Astrocyte (in vitro differentiated cells and primary cell): ENCODE measurements around the gene ZBTB47. TPM values are rescaled to one million over a fixed set of nuclear protein-coding genes. Genes with fewer than 3 reads are reported as not detected.

ENCODE experiments used
- DNase-seq: peaks from one replicate; pipeline ENCODE4 v3.0.0-alpha.2; 2010; ENCODE audit warnings: low read depth
- FAIRE-seq: peaks from 2 replicates; lab custom pipeline; 2011; peaks lifted over from hg19 to GRCh38; lab: Jason Lieb, UNC
- H2AFZ ChIP-seq: 2 replicates; pipeline ENCODE4 v1.6.0; 2012; ENCODE audit warnings: low read depth, low read length, inconsistent platforms
- H3K27ac ChIP-seq: 2 replicates; pipeline ENCODE4 v1.5.1; 2011; ENCODE audit warnings: low read depth, low read length, inconsistent platforms
- H3K27me3 ChIP-seq: 2 replicates; pipeline ENCODE4 v1.6.0; 2011; ENCODE audit warnings: low read length, inconsistent platforms; ENCODE audit not compliant: insufficient read depth
- H3K36me3 ChIP-seq: 2 replicates; pipeline ENCODE4 v1.5.1; 2011; ENCODE audit warnings: low read length, inconsistent platforms; ENCODE audit not compliant: insufficient read depth
- H3K4me1 ChIP-seq: 2 replicates; pipeline ENCODE4 v1.5.1; 2011; ENCODE audit warnings: low read length, inconsistent platforms; ENCODE audit not compliant: insufficient read depth
- H3K4me2 ChIP-seq: 2 replicates; pipeline ENCODE4 v1.6.0; 2012; ENCODE audit warnings: low read length, inconsistent platforms
- H3K4me3 ChIP-seq: 2 replicates; pipeline ENCODE4 v1.5.1; 2011; ENCODE audit warnings: low read depth, mild to moderate bottlenecking, low read length, inconsistent platforms; ENCODE audit not compliant: insufficient read depth
- H3K79me2 ChIP-seq: 2 replicates; pipeline ENCODE4 v1.6.0; 2012; ENCODE audit warnings: mild to moderate bottlenecking, low read length, inconsistent platforms; ENCODE audit not compliant: insufficient read depth
- H3K9ac ChIP-seq: 2 replicates; pipeline ENCODE4 v1.6.0; 2012; ENCODE audit warnings: mild to moderate bottlenecking, low read length, inconsistent platforms
- H3K9me3 ChIP-seq: 2 replicates; pipeline ENCODE4 v1.5.1; 2012; ENCODE audit warnings: low read depth, mild to moderate bottlenecking, low read length, inconsistent platforms; ENCODE audit not compliant: insufficient read depth
- H4K20me1 ChIP-seq: 2 replicates; pipeline ENCODE4 v1.6.0; 2012; ENCODE audit warnings: low read length, inconsistent platforms; ENCODE audit not compliant: insufficient read depth
- H3K27ac Mint-ChIP-seq: one replicate; pipeline ENCODE4 v1.8.0; 2021; ENCODE audit warnings: mild to moderate bottlenecking, mixed read lengths; ENCODE audit not compliant: unreplicated experiment
- H3K27me3 Mint-ChIP-seq: one replicate; pipeline ENCODE4 v1.8.0; 2021; ENCODE audit warnings: low read depth, mixed read lengths; ENCODE audit not compliant: unreplicated experiment
- H3K36me3 Mint-ChIP-seq: one replicate; pipeline ENCODE4 v1.8.0; 2021; ENCODE audit warnings: low read depth, mixed read lengths; ENCODE audit not compliant: unreplicated experiment
- H3K4me1 Mint-ChIP-seq: one replicate; pipeline ENCODE4 v1.8.0; 2021; ENCODE audit warnings: low read depth, mixed read lengths; ENCODE audit not compliant: unreplicated experiment
- H3K4me3 Mint-ChIP-seq: one replicate; pipeline ENCODE4 v1.8.0; 2021; ENCODE audit warnings: mild to moderate bottlenecking, moderate library complexity, mixed read lengths; ENCODE audit not compliant: unreplicated experiment
- H3K9me3 Mint-ChIP-seq: one replicate; pipeline ENCODE4 v1.8.0; 2021; ENCODE audit warnings: mild to moderate bottlenecking, mixed read lengths; ENCODE audit not compliant: unreplicated experiment
- EZH2 ChIP-seq: IDR thresholded peaks from 2 replicates; pipeline ENCODE4 v1.6.1; 2012; ENCODE audit warnings: mild to moderate bottlenecking, low read length, inconsistent platforms; ENCODE audit not compliant: insufficient read depth
- total RNA-seq: library from RNA; stranded (reverse); gene quantifications from 2 replicates; pipeline ENCODE4 v1.2.1, GENCODE V29; 2021
- TF ChIP-seq, protein P1 (sequence below): IDR thresholded peaks from 2 replicates; pipeline ENCODE4 v1.5.1; 2011; ENCODE audit warnings: low read depth, mild to moderate bottlenecking, inconsistent platforms, low read length, moderate library complexity; ENCODE audit not compliant: insufficient read depth

ZBTB47 gene
- total RNA-seq, 1 donor from 2014 or later = 9.3 TPM

DNA sequence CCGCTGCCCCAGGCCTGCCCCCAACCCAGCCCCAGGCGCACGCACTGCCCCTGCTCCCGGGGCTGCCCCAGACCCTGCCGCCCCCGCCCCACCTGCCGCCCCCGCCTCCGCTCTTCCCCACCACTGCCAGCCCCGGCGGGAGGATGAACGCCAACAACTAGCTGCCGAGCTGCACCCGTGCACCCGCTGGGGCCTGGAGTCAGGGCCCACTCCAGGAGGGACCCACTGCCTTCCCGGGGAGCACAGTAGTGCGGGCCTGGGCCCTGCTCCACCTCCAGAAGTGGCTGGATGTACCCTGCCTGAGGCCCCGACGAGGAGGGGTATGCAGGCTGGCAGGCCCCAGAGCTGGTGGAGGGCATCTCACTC, 10.9 kb downstream of the ZBTB47 start:
- FAIRE-seq (no peak), DNase-seq (no peak)
- Histone ChIP-seq H3K9me3 (no peaks in the 10 kb centered on the region), H3K27me3 (no peaks in the 10 kb centered on the region), H4K20me1 (peaks cover 32% of the 10 kb centered on the region), H2AFZ (no peak overlapping the region), H3K9ac (no peak overlapping the region), H3K79me2 (no peaks in the 10 kb centered on the region), H3K27ac (no peak overlapping the region), H3K36me3 (no peaks in the 10 kb centered on the region), H3K4me2 (no peak overlapping the region), H3K4me1 (peaks cover 4% of the 10 kb centered on the region), H3K4me3 (no peak overlapping the region)
- TF ChIP-seq, protein P1, sequence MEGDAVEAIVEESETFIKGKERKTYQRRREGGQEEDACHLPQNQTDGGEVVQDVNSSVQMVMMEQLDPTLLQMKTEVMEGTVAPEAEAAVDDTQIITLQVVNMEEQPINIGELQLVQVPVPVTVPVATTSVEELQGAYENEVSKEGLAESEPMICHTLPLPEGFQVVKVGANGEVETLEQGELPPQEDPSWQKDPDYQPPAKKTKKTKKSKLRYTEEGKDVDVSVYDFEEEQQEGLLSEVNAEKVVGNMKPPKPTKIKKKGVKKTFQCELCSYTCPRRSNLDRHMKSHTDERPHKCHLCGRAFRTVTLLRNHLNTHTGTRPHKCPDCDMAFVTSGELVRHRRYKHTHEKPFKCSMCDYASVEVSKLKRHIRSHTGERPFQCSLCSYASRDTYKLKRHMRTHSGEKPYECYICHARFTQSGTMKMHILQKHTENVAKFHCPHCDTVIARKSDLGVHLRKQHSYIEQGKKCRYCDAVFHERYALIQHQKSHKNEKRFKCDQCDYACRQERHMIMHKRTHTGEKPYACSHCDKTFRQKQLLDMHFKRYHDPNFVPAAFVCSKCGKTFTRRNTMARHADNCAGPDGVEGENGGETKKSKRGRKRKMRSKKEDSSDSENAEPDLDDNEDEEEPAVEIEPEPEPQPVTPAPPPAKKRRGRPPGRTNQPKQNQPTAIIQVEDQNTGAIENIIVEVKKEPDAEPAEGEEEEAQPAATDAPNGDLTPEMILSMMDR = no peak
- no peak for TF ChIP-seq EZH2
- H3K4me1 Mint-ChIP-seq = peaks cover 8% of the 10 kb centered on the region
- no peak overlapping the region for H3K4me3 Mint-ChIP-seq
- peaks cover 3% of the 10 kb centered on the region for H3K27me3 Mint-ChIP-seq
- peaks cover 15% of the 10 kb centered on the region for H3K36me3 Mint-ChIP-seq
- no peak overlapping the region for H3K27ac Mint-ChIP-seq
- H3K9me3 Mint-ChIP-seq = peaks cover 2% of the 10 kb centered on the region

DNA sequence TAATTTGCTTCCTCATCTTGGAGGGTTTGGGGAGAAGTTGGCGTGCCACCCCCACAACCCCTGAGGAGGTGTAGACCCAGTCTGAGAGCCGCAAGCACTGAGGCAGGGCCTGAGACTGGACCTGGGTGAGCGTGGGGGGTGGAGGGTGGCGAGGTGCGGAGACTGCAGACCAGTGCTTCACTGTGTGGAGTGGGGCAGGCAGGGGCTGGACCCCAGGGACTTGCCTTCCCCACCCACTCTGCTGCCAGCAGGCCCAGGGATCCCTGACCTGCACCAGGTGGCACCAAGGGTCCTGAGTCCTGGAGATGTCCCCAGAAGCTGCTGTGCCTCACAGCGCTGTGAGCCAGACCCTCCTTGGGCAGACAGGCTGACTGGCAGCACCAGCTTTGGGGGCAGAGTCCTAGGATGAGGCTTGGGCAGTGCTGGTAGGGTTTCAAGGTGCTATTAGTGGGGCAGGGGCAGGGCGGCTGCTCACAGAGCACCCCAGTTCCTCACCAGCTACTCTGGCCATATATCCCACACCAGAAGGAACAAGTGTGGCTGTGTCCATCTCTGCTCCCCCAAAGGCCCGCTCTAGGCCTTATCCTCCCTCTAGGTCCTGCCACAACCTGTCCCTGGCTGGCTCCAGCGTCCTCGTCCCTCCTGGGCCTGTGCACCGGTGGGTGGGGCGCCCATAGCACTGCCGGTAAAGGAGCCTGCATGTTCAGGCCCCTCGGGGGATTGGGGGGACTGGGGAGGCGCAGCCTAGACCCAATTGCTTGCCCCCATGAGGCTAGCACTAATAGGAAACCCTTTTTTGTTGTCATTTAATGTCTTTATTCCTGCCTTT, 11.8 kb downstream of the ZBTB47 start:
- no peaks in the 10 kb centered on the region for H3K4me1 ChIP-seq
- H3K9me3 Mint-ChIP-seq = peaks cover 2% of the 10 kb centered on the region
- H4K20me1 ChIP-seq = peaks cover 24% of the 10 kb centered on the region
- no peak overlapping the region for H3K9ac ChIP-seq
- H2AFZ ChIP-seq = no peak overlapping the region
- H3K27ac ChIP-seq = no peak overlapping the region
- TF ChIP-seq EZH2 = no peak
- TF ChIP-seq, protein P1 = no peak
- H3K4me2 ChIP-seq = no peak overlapping the region
- no peaks in the 10 kb centered on the region for H3K27me3 ChIP-seq
- peaks cover 13% of the 10 kb centered on the region for H3K36me3 Mint-ChIP-seq
- H3K4me3 Mint-ChIP-seq = no peak overlapping the region
- H3K9me3 ChIP-seq = no peaks in the 10 kb centered on the region
- H3K27ac Mint-ChIP-seq = no peak overlapping the region
- no peak overlapping the region for H3K4me3 ChIP-seq
- no peak for FAIRE-seq
- no peaks in the 10 kb centered on the region for H3K79me2 ChIP-seq
- H3K27me3 Mint-ChIP-seq = peaks cover 7% of the 10 kb centered on the region
- H3K36me3 ChIP-seq = no peaks in the 10 kb centered on the region
- H3K4me1 Mint-ChIP-seq = peaks cover 3% of the 10 kb centered on the region
- DNase-seq = no peak

DNA sequence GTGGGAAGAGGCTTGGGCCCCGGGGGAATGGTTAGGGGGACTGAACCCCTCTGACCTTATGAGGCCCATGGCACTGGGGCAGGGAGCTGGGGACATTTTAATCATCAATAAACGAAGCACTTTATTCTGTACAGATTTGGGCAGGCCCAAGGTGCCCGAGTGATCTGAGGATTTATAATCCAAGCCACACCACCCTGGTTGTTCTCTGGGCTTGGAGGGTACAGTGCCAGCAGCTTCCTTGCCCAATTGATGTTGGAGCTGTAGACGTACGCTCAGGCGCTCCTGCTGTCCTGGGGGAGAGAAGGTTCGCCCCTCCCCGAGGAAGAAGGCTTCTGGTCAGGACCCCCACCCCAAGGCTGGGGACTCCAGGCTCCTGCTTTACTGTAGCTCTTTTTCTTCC, 12.5 kb downstream of the ZBTB47 start:
- Histone ChIP-seq H3K79me2 (no peaks in the 10 kb centered on the region), H4K20me1 (peaks cover 16% of the 10 kb centered on the region), H3K4me1 (no peaks in the 10 kb centered on the region), H3K9ac (no peak overlapping the region), H3K9me3 (peaks cover 3% of the 10 kb centered on the region), H3K27ac (no peak overlapping the region), H3K27me3 (no peaks in the 10 kb centered on the region), H3K4me3 (no peak overlapping the region), H3K36me3 (no peaks in the 10 kb centered on the region), H3K4me2 (no peak overlapping the region), H2AFZ (no peak overlapping the region)
- Mint-ChIP-seq H3K4me1 (peaks cover 3% of the 10 kb centered on the region), H3K9me3 (peaks cover 2% of the 10 kb centered on the region), H3K27me3 (peaks cover 9% of the 10 kb centered on the region), H3K27ac (no peak overlapping the region), H3K4me3 (no peak overlapping the region), H3K36me3 (peaks cover 11% of the 10 kb centered on the region)
- DNase-seq (no peak), FAIRE-seq (no peak)
- TF ChIP-seq, protein P1 = no peak
- no peak for TF ChIP-seq EZH2
